Esophagus muscularis mucosa (tissue), 3 donors: ENCODE results near the gene DNAH11.
"Not testable (repeated sequence)": the region's sequence is repeated elsewhere in the genome, so short reads cannot be mapped to it uniquely, and the experiment has no call there.

Source experiments
- POLR2A ChIP-seq: fragments of 450-650 bp; IDR thresholded peaks from one replicate; pipeline ENCODE4 v1.6.1; 2017; ENCODE audit warnings: antibody characterized with exemption, moderate library complexity, mild to moderate bottlenecking, low read depth
- POLR2AphosphoS5 ChIP-seq, 2 donors: sonication (generic); formaldehyde crosslinking; IDR thresholded peaks; one replicate each; pipeline ENCODE4 v1.6.1; 2017; ENCODE audit warnings: antibody characterized with exemption in 2 of 2
- TF ChIP-seq, protein P1 (sequence below), 3 experiments: fragments of 200-600 bp in 2 of 3; fragments of 450-650 bp in 1 of 3; sonication (generic) in 2 of 3; IDR thresholded peaks; one replicate each; pipeline ENCODE4 v1.5.1; 2017 to 2019; ENCODE audit warnings: antibody characterized with exemption in 3 of 3, mild to moderate bottlenecking in 2 of 3, moderate library complexity in 1 of 3

DNA sequence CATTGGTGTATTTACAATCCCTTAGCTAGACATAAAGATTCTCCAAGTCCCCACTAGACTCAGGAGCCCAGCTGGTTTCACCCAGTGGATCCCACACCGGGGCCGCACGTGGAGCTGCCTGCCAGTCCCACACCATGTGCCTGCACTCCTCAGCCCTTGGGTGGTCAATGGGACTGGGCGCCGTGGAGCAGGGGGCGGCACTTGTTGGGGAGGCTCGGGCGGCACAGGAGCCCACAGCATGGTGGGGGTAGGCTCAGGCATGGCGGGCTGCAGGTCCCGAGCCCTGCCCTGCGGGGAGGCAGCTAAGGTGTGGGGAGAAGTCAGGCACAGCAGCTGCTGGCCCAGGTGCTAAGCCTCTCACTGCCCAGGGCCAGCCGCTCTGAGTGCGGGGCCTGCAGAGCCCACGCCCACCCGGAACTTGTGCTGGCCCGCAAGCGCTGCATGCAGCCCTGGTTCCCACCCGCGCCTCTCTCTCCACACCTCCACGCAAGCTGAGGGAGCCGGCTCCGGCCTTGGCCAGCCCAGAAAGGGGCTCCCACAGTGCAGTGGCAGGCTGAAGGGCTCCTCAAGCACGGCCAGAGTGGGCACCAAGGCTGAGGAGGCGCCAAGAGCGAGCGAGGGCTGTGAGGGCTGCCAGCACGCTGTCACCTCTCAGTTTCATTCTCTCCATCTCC is 6.3 kb upstream of the DNAH11 start:
- TF ChIP-seq, protein P1, sequence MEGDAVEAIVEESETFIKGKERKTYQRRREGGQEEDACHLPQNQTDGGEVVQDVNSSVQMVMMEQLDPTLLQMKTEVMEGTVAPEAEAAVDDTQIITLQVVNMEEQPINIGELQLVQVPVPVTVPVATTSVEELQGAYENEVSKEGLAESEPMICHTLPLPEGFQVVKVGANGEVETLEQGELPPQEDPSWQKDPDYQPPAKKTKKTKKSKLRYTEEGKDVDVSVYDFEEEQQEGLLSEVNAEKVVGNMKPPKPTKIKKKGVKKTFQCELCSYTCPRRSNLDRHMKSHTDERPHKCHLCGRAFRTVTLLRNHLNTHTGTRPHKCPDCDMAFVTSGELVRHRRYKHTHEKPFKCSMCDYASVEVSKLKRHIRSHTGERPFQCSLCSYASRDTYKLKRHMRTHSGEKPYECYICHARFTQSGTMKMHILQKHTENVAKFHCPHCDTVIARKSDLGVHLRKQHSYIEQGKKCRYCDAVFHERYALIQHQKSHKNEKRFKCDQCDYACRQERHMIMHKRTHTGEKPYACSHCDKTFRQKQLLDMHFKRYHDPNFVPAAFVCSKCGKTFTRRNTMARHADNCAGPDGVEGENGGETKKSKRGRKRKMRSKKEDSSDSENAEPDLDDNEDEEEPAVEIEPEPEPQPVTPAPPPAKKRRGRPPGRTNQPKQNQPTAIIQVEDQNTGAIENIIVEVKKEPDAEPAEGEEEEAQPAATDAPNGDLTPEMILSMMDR (IDR thresholded peaks at IDR 0.05), result not testable (repeated sequence)
- not testable (repeated sequence) for TF ChIP-seq POLR2AphosphoS5 (IDR thresholded peaks at IDR 0.05); POLR2A
